GM12801 (cell line): Measurements from ENCODE around the gene TOR1AIP2.

Experiments
- CTCF ChIP-seq: IDR thresholded peaks from one replicate; pipeline ENCODE4 v1.5.1; 2011; ENCODE audit warnings: control low read depth; ENCODE audit not compliant: insufficient read length; ENCODE audit errors: extremely low read depth

Gene TOR1AIP2

GRCh38 chr1:179883040-179883744 lies 5.6 kb upstream of the TOR1AIP2 start:
- TF ChIP-seq CTCF, result no peak

- no peak for TF ChIP-seq CTCF
Measured at GRCh38 chr1:179882253-179883039, 4.8 kb upstream of the TOR1AIP2 start, which contains the start of gene TOR1AIP1. TOR1AIP1 (plus strand) TSS chr1:179882285; CDS start chr1:179882503, 218 bp downstream.

GRCh38 chr1:179881642-179882252 lies 4.1 kb upstream of the TOR1AIP2 start:
- TF ChIP-seq CTCF, result no peak

GRCh38 chr1:179879797-179880196 lies 2.2 kb upstream of the TOR1AIP2 start:
- TF ChIP-seq CTCF, result no peak

GRCh38 chr1:179876300-179876715 lies 1.3 kb downstream of the TOR1AIP2 start:
- no peak for TF ChIP-seq CTCF

- no peak for TF ChIP-seq CTCF
Measured at GRCh38 chr1:179875596-179876299, 1.9 kb downstream of the TOR1AIP2 start.

GRCh38 chr1:179873438-179873851 lies 4.2 kb downstream of the TOR1AIP2 start:
- TF ChIP-seq CTCF, result no peak
